NCI-H2107 treated with DMSO at 0.1 percent for 48 hours (cell line): ENCODE results near the gene PEPD.
A peak's percentile ranks its signal among the peaks of the same experiment; 100 is the strongest.
"Not testable (repeated sequence)": the region's sequence is repeated elsewhere in the genome, so short reads cannot be mapped to it uniquely, and the experiment has no call there.

ENCODE experiments used
- DNase-seq: peaks from one replicate; lab custom pipeline; 2025; ENCODE audit not compliant: unreplicated experiment; lab: John Stamatoyannopoulos, UW

Gene PEPD

GRCh38 chr19:33521480-33522370 lies at the start of gene PEPD:
TSS of gene PEPD (minus strand) at chr19:33521791. CDS start at chr19:33521760, 31 bp downstream.
- DNase-seq, result peak; percentile 6

- DNase-seq, result no peak
Measured at GRCh38 chr19:33569821-33570220, 48.2 kb upstream of the PEPD start.

GRCh38 chr19:33568706-33569105 lies 47.1 kb upstream of the PEPD start:
- DNase-seq, result no peak

GRCh38 chr19:33564836-33565338 lies 43.3 kb upstream of the PEPD start:
- no peak for DNase-seq

DNA sequence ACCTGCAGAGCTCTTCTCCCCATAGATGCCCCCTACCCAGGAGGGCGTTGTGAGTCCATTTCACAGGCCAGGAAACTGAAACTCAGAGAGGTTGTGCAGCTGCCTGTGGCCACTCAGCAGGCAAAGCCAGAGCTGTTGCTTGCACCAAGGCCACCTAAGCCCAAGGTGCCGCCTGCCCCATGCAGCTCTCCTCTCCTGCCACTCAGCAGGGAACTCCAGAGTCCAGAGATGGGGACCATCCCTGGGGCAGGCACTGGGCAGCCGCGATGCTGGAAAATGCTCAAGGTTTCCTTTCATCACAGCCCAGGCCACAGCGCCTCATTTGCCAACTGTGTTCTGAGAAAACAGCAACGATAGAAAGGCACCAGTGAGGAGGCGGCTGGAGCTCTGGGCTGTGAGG lies 41.0 kb upstream of the PEPD start:
- DNase-seq, result no peak

DNA sequence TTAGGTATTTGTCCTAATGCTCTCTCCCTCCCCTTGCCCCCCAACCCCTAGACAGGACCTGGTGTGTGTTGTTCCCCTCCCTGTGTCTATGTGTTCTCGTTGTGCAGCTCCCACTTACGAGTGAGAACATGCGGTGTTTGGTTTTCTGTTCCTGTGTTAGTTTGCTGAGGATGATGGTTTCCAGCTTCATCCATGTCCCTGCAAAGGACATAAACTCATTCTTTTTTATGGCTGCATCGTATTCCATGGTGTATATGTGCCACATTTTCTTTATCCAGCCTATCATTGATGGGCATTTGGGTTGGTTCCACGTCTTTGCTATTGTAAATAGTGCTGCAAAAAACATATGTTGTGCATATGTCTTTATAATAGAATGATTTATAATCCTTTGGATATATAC lies 40.1 kb upstream of the PEPD start:
- DNase-seq, result not testable (repeated sequence)

DNA sequence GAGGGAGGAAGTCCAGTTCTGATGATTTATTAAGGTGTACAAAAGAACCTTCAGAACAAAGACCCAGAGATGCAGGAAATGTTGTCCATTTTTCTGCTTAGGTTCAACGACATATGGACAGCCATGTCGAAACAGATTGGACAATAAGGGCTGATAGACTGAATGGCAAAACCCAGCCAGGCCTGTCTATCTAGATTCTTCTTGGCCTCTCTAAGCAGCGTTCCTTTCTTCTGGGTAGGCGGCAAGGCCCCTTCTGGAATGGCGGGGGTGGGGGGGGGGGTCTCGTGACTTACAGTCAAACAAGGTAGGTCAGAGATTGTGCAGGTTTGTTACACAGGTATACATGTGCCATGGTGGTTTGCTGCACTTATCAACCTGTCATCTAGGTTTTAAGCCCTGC lies 39.7 kb upstream of the PEPD start:
- no peak for DNase-seq

GRCh38 chr19:33559996-33560395 lies 38.4 kb upstream of the PEPD start:
- DNase-seq, result no peak

DNA sequence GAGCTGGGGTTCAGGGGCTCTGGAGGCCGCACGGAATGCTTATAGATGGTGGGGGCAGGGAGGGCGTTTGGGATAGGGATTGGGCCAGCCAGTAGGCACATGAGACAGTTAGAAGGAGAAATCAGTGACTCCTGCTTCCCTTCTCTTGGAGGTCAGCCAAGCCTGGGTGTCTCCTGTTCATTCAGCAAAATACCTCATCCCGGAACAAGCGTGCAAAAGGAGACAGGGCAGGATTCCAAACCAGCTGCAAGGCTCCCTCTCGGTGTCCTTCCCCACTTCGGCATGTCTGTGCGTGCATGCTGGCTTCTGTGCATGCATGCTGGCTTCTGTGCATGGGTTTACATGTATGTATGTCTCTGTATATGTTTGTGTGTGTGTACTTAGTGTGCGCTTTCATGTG lies 37.3 kb upstream of the PEPD start:
- no peak for DNase-seq

DNA sequence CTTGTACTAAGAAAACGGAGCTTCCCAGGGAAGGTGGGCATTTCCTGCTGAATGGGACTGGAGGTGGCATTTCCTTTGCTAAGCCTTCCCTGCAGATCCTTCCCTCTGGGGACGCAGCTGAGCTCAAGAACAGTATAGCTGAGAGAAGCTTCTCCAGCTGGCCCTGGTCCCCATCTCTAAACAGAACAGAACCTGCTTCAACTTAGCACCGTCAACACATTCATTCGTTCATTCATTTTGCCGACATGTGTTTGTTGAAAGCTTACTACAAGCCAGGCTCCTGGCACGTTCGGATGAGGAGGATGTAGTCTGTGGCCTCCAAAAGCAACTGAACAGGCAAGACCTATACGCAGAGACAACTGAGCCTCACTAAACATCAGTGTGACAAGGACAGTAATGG lies 36.6 kb upstream of the PEPD start:
- no peak for DNase-seq

GRCh38 chr19:33557720-33558119 lies 36.1 kb upstream of the PEPD start:
- DNase-seq, result no peak

DNA sequence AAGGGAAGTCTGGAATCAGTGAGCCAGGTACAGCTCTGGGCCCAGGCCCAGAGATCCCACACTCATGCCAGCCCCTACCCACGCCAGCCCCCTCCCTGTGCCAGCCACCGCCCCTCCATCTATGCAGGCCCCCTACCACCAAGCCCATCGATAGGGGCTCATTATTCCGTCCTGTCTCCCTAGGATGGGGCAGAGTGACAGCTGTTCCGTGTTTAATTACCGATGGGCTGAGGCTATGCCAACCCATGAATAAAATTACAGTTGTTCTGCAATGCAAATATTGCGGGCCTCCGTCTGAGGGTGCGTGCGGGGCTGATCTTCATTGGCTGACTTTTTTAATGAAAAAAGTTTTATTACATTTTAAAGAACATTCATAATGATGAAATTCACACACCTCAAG lies 35.6 kb upstream of the PEPD start:
- no peak for DNase-seq

DNA sequence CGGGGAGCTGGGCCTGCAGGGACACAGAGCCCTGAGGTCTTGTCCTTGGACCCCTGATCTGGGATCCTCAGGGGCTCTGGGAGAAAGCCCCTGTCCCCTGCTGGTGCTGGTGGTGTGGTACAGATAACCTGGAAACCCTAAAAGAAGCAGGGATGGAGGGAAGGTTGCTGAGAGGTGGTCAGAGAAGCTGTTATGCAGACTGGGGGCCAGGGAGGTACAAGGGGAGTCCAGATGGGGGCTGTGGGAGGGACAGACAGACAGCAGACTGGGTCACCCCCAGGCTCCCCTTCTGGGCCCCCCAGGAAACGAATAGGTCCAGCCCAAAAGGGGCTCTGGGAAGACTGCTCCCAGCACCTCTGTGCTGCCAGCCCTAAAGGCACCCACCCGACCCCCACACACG lies 34.7 kb upstream of the PEPD start:
- no peak for DNase-seq

DNA sequence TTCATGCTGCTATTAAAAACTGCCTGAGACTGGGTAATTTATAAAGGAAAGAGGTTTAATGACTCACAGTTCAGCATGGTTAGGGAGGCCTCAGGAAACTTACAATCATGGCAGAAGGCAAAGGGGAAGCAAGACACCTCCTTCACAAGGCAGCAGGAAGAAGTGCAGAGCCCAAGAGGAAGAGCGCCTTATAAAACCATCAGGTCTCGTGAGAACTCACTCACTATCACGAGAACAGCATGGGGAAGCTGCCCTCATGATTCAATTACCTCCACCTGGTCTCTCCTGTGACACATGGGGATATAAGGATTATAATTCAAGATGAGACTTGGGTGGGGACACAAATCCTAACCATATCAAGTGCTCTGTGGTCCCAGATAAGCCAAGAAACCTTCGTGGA lies 34.1 kb upstream of the PEPD start:
- not testable (repeated sequence) for DNase-seq

DNA sequence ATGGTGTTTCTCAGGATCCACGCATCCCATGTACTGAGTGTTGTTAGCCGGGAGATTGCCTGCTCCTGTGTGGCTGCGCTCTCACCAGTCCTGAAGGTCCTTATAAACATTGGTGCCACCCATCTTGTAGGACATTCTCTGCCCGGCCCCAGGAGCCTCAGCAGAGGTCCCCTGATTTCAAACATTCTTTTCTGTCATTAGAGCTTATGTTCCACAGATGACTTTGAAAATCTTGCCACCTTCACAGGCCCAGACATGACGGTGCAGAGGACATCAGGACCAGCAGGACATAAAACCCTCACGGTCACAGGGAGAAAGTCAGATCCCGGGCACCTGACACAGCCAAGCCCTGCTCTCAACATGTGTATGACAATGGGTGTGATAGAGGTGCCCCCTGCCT lies 33.2 kb upstream of the PEPD start:
- DNase-seq, result no peak

DNA sequence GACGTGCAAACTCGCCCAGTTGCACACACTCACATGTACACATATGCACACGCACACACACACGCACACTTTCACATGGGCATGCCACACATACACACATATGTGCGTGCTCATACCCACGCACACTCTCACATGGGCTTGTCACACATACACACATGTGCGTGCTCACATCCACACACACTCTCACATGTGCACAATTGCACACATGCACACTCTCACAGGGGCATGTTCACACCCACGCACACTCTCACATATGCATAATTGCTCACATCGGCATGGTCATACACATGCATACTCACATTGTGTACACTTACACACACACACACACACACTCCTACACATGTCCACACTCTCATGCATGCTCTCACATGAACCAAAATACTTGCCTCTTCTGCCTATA lies 32.8 kb upstream of the PEPD start:
- no peak for DNase-seq

DNA sequence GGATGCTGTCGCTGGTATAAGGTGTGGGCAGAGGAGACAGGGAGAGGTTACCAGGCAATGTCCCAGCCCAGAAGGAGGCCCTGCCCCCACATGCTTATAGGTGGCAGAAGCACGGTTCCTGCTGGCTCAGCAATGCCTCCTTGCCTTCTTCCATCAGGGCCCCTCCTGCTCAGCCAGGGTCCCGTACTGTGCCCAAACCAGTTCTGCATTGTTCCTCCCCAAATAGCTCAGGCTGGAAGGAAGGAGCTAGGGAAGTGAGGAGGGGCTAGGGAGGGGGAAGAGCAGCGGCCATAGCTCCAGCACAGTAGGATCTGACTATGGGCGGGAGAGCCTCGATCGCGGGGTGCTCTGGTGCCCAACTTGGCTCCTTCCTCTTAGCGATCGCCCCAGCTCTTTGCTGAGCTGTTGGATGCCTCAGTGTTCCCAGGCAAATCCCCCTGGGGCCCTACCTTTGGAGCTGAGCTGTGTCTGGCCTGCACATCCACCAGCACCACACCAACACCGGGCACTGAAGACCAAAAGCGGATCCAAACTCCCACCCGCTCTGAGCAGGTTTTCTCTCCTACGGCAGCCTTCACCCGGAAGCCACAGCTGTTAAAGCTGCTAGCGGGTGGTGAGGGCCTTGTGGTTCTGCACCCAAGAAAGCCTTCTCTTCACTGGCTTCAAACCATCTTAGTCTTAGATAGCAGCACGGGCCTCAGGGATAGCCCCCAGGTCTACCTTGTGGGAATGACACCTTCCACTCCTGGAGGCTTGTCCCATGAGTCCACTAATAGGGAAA lies 32.1 kb upstream of the PEPD start:
- no peak for DNase-seq

DNA sequence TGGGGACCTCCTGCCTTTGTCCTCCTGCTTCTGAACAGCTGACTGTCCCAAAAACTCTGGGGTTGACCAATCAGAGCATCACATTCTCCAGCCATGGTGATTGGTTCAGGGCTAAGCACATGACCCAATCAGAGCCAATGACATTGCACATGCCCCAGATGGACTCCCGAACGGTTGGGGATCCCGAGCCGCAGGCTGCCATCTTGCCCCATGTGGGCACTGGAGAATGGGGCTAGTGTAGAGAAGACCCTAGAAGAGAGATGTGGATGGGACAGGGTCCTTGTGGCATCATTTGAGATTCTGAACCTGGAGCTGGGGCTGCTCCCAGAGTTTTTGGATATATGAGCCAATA lies 31.3 kb upstream of the PEPD start:
- no peak for DNase-seq

DNA sequence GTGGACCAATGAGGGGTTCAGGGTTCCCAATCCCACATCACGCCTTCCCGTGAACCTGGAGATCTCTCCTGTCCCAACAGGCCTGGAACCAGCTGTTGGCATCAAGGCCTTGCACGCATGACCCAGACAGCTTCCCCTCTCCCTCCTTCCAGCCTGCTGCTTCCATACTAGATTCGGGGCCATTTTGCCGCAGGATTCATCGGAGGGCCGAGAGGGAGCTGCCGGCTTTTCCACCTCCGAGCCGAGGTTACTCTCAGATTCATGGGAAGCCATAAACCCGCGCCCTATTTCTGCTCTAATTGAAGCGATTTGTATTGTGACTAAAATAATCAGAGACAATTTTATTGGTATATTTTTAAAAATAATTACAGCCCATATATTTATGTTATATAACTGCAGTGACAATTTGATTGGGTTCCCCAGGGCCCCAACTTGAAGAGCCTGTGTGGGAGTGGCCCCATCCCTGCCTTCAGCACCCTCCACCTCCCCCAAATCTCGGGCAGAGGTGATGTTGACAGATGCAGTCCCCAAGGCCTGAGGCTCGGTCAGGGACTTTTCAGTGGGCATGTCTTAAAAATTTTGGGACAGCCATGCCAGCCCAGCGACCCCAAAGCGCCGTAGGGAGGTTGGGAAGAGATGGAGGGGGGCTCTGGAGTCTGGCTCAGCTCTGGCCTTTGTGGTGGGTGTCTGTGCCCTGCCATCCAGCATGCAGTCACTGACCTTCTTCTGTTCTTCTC lies 30.8 kb upstream of the PEPD start:
- DNase-seq, result no peak

DNA sequence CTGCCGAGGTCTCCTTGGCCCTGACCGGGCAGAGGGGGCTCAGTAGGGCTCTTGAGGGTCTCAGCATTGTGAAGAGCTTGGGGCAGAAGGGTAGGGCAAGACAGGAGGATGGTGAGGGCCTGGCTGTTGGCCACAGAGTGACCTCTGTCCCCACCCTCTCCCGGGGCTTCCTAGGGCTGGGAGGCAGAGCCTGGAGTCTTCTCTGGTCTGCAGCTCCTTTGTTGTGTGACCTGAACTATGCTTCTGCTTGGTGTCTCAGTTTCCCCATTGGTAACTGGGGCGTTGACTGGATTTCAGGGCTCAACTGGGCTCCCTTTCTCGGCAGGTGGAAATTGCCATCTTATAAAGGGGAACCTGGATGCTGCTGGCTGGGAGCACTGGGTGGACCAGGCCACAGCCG lies 30.1 kb upstream of the PEPD start:
- DNase-seq, result no peak

- no peak for DNase-seq
Measured at GRCh38 chr19:33550768-33551167, 29.2 kb upstream of the PEPD start.

DNA sequence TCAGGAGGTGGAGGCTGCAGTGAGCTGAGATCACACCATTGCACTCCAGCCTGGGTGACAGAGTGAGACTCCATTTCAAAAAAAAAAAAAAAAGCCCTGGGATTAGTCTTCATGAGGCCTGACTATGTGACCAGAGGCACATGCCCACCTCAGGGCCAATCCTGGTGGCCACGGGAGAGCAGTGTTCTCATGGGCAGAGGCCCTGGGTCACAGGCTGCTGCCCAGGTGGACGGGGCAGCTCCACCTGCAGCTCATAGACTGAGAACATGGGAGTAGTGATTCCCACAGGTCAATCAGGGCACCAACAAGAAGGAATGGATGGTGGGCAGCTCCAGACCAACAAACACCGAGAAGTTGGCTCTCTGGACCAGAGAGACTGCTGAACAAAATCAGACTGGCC lies 26.1 kb upstream of the PEPD start:
- DNase-seq, result no peak
